Measurements from ENCODE around the gene TMEM147.

Gene TMEM147

DNA sequence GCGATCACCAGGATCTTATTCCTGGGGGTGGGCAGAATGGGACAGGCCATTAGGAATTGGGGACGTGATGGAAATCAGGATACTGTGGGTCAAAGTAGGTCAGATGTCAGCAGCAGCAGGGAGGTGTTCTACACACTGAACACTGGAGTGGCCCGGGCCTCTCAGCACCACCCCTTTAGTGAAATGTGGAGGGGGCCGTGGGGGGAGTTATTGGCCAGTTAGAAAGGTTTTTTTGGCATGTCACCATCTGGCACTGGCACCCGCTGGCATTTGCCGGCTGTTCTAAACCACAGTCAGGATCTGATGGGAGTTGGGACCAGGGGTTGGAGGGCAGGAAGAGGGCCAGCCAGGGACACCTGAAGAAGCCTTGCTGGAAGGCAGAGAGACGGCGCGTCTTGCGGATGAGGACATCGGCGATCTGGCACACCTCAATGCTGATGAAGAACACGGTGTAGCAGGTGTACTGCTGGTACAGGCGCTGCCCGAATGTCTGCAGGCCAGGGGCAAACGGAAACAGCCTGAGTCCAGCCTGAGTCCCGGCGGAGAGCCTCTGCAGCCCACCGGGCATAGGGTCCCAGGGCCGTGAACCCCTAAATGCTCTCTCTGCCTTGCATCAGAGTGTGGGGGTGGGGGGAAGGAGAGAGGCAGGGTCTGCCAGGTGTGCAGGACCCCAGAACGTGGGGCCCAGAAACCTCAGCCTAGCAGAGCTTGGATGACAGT is 5.8 kb downstream of the TMEM147 start:
- H3K4me1 Mint-ChIP-seq, result peaks cover 33% of the 10 kb centered on the region
- TF ChIP-seq, protein P1, sequence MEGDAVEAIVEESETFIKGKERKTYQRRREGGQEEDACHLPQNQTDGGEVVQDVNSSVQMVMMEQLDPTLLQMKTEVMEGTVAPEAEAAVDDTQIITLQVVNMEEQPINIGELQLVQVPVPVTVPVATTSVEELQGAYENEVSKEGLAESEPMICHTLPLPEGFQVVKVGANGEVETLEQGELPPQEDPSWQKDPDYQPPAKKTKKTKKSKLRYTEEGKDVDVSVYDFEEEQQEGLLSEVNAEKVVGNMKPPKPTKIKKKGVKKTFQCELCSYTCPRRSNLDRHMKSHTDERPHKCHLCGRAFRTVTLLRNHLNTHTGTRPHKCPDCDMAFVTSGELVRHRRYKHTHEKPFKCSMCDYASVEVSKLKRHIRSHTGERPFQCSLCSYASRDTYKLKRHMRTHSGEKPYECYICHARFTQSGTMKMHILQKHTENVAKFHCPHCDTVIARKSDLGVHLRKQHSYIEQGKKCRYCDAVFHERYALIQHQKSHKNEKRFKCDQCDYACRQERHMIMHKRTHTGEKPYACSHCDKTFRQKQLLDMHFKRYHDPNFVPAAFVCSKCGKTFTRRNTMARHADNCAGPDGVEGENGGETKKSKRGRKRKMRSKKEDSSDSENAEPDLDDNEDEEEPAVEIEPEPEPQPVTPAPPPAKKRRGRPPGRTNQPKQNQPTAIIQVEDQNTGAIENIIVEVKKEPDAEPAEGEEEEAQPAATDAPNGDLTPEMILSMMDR (IDR thresholded peaks at IDR 0.05), result no peak
- H3K36me3 Mint-ChIP-seq (ENCODE audit: low read depth), result peaks cover 4% of the 10 kb centered on the region
- H3K27me3 Mint-ChIP-seq (ENCODE audit: low read depth, poor library complexity), result peaks cover 25% of the 10 kb centered on the region
- H3K9me3 Mint-ChIP-seq, result peaks cover 4% of the 10 kb centered on the region
- DNase-seq, result no peak
- no peak overlapping the region for H3K27ac Mint-ChIP-seq
- H3K4me3 Mint-ChIP-seq, result no peak overlapping the region

DNA sequence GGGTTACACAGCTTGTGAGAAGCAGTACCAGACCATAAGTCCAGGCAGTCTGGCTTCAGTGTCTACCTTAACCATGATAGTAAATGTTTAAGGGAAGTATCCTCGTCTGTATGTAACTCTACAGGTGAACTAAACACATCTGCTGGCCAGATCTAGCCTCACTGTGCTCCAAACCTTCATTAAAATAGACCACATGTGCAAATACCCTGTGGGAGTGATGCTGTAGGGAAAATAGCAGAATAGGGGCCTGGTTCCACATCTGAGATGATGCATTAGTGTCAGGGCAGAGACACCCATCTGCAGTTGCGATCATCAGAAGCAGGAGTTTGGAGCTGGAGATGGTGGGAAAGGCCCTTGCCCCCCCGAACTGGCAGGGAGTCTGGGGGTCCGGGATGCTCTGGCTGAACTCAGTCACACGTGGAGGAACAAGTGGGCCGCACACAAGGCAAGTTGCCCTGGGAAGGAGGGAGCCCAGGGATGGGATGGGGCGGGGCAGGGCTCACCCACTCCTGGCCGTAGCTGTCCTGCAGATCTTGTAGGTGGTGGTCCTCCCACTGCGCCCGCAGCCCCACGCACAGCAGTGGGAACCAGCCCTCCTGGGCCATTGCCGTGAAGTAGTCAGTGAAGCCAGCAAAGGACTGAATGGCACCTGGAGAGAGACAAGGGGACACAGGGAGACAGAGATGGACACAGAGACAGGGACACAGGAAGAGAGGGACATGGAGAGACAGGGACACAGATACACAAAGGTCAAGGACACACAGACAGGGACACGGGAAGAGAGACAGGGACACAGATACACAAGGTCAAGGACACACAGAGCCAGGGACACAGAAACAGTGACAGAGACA is 7.3 kb downstream of the TMEM147 start:
- TF ChIP-seq, protein P1 (IDR thresholded peaks at IDR 0.05), result no peak
- peaks cover 37% of the 10 kb centered on the region for H3K27me3 Mint-ChIP-seq (ENCODE audit: low read depth, poor library complexity)
- peaks cover 28% of the 10 kb centered on the region for H3K4me1 Mint-ChIP-seq
- DNase-seq, result no peak
- no peak overlapping the region for H3K27ac Mint-ChIP-seq
- H3K4me3 Mint-ChIP-seq, result no peak overlapping the region
- H3K36me3 Mint-ChIP-seq (ENCODE audit: low read depth), result peaks cover 4% of the 10 kb centered on the region
- peaks cover 4% of the 10 kb centered on the region for H3K9me3 Mint-ChIP-seq

DNA sequence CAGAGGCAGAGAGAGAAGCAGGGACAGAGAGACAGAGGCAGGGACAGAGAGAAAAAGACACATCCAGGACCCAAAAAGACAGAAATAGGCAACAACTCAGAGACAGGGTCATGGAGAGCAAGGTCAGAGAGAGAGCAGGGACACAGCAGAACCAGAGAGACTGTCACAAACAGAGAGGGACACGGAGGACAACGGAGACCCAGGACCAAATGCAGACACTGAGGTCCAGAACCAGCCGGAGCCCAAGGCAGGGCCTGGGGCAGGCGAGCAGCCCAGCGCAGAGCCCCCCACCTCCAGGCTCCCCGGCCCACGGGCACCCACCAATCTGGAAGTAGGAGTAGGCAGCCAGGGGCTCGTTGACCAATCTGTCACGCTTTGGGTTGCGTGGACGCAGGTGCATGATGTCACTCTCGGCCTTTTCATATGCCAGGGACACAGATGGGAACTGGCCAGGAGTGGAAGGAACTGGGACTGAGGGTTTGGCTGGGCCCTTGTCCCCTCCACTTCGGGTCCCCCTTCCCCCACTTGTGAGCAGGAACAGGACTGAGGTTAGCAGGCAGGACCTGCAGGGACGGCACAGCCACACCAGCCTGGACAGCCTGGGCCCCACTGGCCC is 8.1 kb downstream of the TMEM147 start:
- DNase-seq, result no peak
- TF ChIP-seq, protein P1 (IDR thresholded peaks at IDR 0.05), result no peak
- Mint-ChIP-seq H3K27me3 (ENCODE audit: low read depth, poor library complexity) (peaks cover 44% of the 10 kb centered on the region), H3K36me3 (ENCODE audit: low read depth) (peaks cover 4% of the 10 kb centered on the region), H3K27ac (no peak overlapping the region), H3K9me3 (peaks cover 4% of the 10 kb centered on the region), H3K4me1 (peaks cover 24% of the 10 kb centered on the region), H3K4me3 (no peak overlapping the region)

DNA sequence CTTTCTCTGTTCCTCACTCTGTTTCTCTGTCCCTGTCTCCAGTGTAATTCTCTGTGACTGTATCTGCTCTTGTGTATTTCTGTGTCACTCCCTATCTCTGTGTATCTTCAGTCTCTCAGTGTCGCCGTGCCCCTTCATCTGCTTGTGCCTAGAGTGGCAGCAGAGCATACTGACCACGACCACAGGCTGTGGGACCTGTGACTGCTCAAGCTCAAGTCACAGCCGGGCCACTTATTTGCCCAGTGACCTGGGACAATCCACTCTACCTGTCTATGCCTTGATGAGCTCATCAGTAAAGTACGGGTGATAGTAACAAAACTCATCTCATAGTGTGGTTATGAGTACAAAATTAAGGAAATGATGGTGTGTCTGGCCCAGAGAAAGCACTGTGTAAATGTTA is 8.7 kb downstream of the TMEM147 start:
- no peak for DNase-seq
- TF ChIP-seq, protein P1 (IDR thresholded peaks at IDR 0.05), result no peak
- Mint-ChIP-seq H3K9me3 (peaks cover 4% of the 10 kb centered on the region), H3K4me1 (peaks cover 18% of the 10 kb centered on the region), H3K27ac (no peak overlapping the region), H3K27me3 (ENCODE audit: low read depth, poor library complexity) (peaks cover 50% of the 10 kb centered on the region), H3K36me3 (ENCODE audit: low read depth) (peaks cover 4% of the 10 kb centered on the region), H3K4me3 (no peak overlapping the region)

DNA sequence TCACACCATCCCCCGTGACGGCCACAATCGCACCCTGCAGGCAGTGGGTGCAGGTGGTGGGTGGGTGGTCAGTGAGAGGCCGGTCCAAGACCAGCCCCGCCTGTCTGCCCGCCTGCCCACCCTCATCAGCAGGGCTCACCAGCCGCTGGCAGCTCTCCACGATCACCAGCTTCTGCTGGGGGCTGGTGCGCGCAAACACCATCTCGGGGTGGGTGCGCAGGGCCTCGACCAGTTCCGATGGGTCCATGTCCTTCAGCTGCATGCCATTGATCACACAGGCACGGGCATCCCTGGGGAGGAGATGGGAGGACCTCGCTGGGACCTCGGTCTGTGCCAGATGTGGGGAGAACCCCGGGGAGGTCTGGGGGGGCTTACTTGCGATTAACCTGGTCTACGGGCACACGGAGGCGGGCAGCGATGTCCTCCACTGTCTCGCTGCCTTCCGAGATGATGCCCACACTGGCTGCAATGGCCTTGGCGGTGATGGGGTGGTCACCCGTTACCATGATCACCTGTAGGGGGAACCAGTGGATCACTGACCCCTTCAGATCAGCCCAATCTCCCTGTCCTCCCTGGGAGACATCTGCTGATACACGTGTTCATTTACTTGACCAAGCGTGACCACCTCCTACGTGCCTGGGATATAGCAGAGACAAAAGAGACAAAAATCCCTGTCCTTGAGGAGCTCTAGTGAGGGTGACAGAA is 10.0 kb downstream of the TMEM147 start:
- H3K4me1 Mint-ChIP-seq, result peaks cover 14% of the 10 kb centered on the region
- TF ChIP-seq, protein P1 (IDR thresholded peaks at IDR 0.05), result peak; percentile 44
- H3K9me3 Mint-ChIP-seq, result peaks cover 4% of the 10 kb centered on the region
- H3K27me3 Mint-ChIP-seq (ENCODE audit: low read depth, poor library complexity), result peaks cover 64% of the 10 kb centered on the region
- H3K4me3 Mint-ChIP-seq, result peak overlapping the region; percentile 7
- peak; percentile 53 for DNase-seq
- peak overlapping the region; percentile 19 for H3K27ac Mint-ChIP-seq
- H3K36me3 Mint-ChIP-seq (ENCODE audit: low read depth), result peaks cover 4% of the 10 kb centered on the region

Data from nephron progenitor cell (in vitro differentiated cells).